GF-D8 (cell line): ENCODE data around the gene B4GALT7.
"Not testable (repeated sequence)": the region's sequence is repeated elsewhere in the genome, so short reads cannot be mapped to it uniquely, and the experiment has no call there.

Source experiments
- DNase-seq: peaks from one replicate; lab custom pipeline; 2025; lab: John Stamatoyannopoulos, UW

B4GALT7 gene

GRCh38 chr5:177609076-177610059 lies 9.4 kb downstream of the B4GALT7 start:
- no peak for DNase-seq

GRCh38 chr5:177610131-177610769 lies 10.3 kb downstream of the B4GALT7 start:
- DNase-seq: no peak

GRCh38 chr5:177610770-177611445 lies 11.0 kb downstream of the B4GALT7 start:
- no peak for DNase-seq

GRCh38 chr5:177611446-177612214 lies 11.7 kb downstream of the B4GALT7 start:
- DNase-seq: no peak

- no peak for DNase-seq
Measured at GRCh38 chr5:177612215-177612673, 12.3 kb downstream of the B4GALT7 start.

- DNase-seq: no peak
Measured at GRCh38 chr5:177620560-177620959, 20.6 kb downstream of the B4GALT7 start.

- DNase-seq: not testable (repeated sequence)
Measured at GRCh38 chr5:177624172-177624571, 24.2 kb downstream of the B4GALT7 start.

- not testable (repeated sequence) for DNase-seq
Measured at GRCh38 chr5:177630186-177630585, 30.3 kb downstream of the B4GALT7 start.

- not testable (repeated sequence) for DNase-seq
Measured at GRCh38 chr5:177634912-177635311, 35.0 kb downstream of the B4GALT7 start.

GRCh38 chr5:177645462-177645861 lies 45.5 kb downstream of the B4GALT7 start:
- not testable (repeated sequence) for DNase-seq

- DNase-seq: not testable (repeated sequence)
Measured at GRCh38 chr5:177651235-177651634, 51.3 kb downstream of the B4GALT7 start.

- not testable (repeated sequence) for DNase-seq
Measured at GRCh38 chr5:177657846-177658245, 57.9 kb downstream of the B4GALT7 start.

- not testable (repeated sequence) for DNase-seq
Measured at GRCh38 chr5:177658542-177658941, 58.6 kb downstream of the B4GALT7 start.
